GM12872 (cell line): ENCODE results near the gene AKAP13.

ENCODE experiments used
- CTCF ChIP-seq: IDR thresholded peaks from 3 replicates; pipeline ENCODE4 v1.5.1; 2011; ENCODE audit warnings: low read depth, mild to moderate bottlenecking, low read length, moderate library complexity; ENCODE audit not compliant: insufficient read depth

The AKAP13 gene

GRCh38 chr15:85718271-85718971, 338.0 kb downstream of the AKAP13 start:
- no peak for TF ChIP-seq CTCF

GRCh38 chr15:85718981-85719380, 338.6 kb downstream of the AKAP13 start:
- no peak for TF ChIP-seq CTCF

- TF ChIP-seq CTCF, result no peak
These were observed 342.2 kb downstream of the AKAP13 start for GRCh38 chr15:85722374-85723152.

GRCh38 chr15:85723960-85724945, 343.9 kb downstream of the AKAP13 start:
- TF ChIP-seq CTCF, result no peak

- TF ChIP-seq CTCF, result no peak
These were observed 344.6 kb downstream of the AKAP13 start for GRCh38 chr15:85725019-85725418.

GRCh38 chr15:85725564-85725963, 345.2 kb downstream of the AKAP13 start:
- no peak for TF ChIP-seq CTCF

GRCh38 chr15:85726454-85726853, 346.1 kb downstream of the AKAP13 start:
- no peak for TF ChIP-seq CTCF
